Stimulated activated naive CD4-positive, alpha-beta T cell (primary cell): ENCODE results near the gene YBX3.
A peak's percentile ranks its signal among the peaks of the same experiment; 100 is the strongest.

Experiments used
- DNase-seq, 6 experiments: peaks; one replicate each; lab custom pipeline; 2025; lab: John Stamatoyannopoulos, UW

The YBX3 gene

GRCh38 chr12:10721651-10722501 is 1.2 kb downstream of the YBX3 start:
- DNase-seq, result peak; percentile 18 to 74 (median 62)

GRCh38 chr12:10720974-10721650 is 2.0 kb downstream of the YBX3 start:
- no peak for DNase-seq

GRCh38 chr12:10719482-10719881 is 3.6 kb downstream of the YBX3 start:
- no peak for DNase-seq

GRCh38 chr12:10718279-10718821 is 4.8 kb downstream of the YBX3 start:
- DNase-seq, result no peak

GRCh38 chr12:10717410-10717809 is 5.7 kb downstream of the YBX3 start:
- DNase-seq, result no peak

GRCh38 chr12:10716704-10717315 is 6.3 kb downstream of the YBX3 start:
- DNase-seq, result no peak

- no peak for DNase-seq
Observed at GRCh38 chr12:10716277-10716676, 6.8 kb downstream of the YBX3 start.

GRCh38 chr12:10715491-10715890 is 7.6 kb downstream of the YBX3 start:
- peak in 3 of 6 experiments; percentile 18 to 32 (median 30) for DNase-seq

- DNase-seq, result no peak
Observed at GRCh38 chr12:10709808-10710207, 13.3 kb downstream of the YBX3 start.

- no peak for DNase-seq
Observed at GRCh38 chr12:10708862-10709261, 14.3 kb downstream of the YBX3 start.

GRCh38 chr12:10705655-10706054 is 17.5 kb downstream of the YBX3 start:
- DNase-seq, result no peak

GRCh38 chr12:10701843-10702242 is 21.3 kb downstream of the YBX3 start:
- DNase-seq, result no peak

- DNase-seq, result no peak
Observed at GRCh38 chr12:10701131-10701681, 21.9 kb downstream of the YBX3 start.

- no peak for DNase-seq
Observed at GRCh38 chr12:10700581-10700980, 22.5 kb downstream of the YBX3 start.

- no peak for DNase-seq
Observed at GRCh38 chr12:10697862-10698261, 25.3 kb downstream of the YBX3 start.

GRCh38 chr12:10697156-10697555 is 26.0 kb downstream of the YBX3 start:
- no peak for DNase-seq

- no peak for DNase-seq
Observed at GRCh38 chr12:10690906-10691305, 32.2 kb downstream of the YBX3 start.

GRCh38 chr12:10689146-10689545 is 34.0 kb downstream of the YBX3 start:
- DNase-seq, result no peak

- DNase-seq, result no peak
Observed at GRCh38 chr12:10688042-10688441, 35.1 kb downstream of the YBX3 start.

GRCh38 chr12:10673659-10674384 is 49.3 kb downstream of the YBX3 start, which contains the start of gene STYK1:
Gene STYK1 (minus strand): TSS chr12:10674052. CDS start chr12:10634618, 39,434 bp downstream.
- peak; percentile 44 to 75 (median 52) for DNase-seq

GRCh38 chr12:10672231-10672868 is 50.8 kb downstream of the YBX3 start:
- DNase-seq, result peak in 1 of 6 experiments; percentile 14
